Measurements from ENCODE around the gene PHYKPL.
A peak's percentile ranks its signal among the peaks of the same experiment; 100 is the strongest.

DNA sequence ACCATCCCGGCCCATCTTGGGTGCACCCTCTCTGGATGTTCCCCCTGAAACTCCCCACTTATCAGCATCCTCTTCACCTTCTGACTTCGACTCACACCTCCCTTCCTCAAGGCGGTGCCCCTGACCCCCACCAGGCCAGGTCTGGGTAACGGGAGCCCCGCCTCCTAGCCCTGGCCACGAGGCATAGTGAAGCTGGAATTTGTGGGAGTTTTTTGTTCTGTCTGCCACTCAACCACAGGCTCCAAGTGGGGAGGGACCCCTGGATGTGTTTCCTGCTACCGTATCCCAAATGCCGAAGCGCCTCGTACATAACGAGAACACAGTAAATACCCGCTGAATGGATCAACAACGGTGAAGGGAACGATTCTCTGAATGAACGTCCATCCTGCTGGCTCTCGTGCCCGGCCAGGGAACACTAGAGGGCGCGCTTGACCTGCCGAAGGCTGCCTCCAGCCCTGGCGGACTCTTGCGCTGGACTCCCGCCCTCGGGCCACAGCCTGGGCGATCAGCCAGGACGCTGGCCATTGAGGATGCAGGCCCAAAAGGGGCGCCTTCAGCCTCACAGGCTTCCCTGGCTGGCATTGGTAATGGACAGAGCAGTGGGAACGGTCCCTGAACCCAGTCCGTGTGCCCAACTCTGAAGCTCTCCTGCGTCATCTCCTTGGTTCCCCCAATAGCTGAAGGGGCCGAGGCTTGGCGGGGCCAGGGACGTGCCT is 47.3 kb upstream of the PHYKPL start:
- TF ChIP-seq, protein P1, sequence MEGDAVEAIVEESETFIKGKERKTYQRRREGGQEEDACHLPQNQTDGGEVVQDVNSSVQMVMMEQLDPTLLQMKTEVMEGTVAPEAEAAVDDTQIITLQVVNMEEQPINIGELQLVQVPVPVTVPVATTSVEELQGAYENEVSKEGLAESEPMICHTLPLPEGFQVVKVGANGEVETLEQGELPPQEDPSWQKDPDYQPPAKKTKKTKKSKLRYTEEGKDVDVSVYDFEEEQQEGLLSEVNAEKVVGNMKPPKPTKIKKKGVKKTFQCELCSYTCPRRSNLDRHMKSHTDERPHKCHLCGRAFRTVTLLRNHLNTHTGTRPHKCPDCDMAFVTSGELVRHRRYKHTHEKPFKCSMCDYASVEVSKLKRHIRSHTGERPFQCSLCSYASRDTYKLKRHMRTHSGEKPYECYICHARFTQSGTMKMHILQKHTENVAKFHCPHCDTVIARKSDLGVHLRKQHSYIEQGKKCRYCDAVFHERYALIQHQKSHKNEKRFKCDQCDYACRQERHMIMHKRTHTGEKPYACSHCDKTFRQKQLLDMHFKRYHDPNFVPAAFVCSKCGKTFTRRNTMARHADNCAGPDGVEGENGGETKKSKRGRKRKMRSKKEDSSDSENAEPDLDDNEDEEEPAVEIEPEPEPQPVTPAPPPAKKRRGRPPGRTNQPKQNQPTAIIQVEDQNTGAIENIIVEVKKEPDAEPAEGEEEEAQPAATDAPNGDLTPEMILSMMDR (IDR thresholded peaks at IDR 0.05; ENCODE audit: poor library complexity, severe bottlenecking), result peak; percentile 97
- TF ChIP-seq TAF1 (IDR thresholded peaks at IDR 0.05; ENCODE audit: low read depth) (no peak), EZH2 (IDR thresholded peaks at IDR 0.05; ENCODE audit: borderline replicate concordance, insufficient read depth, low read length, poor library complexity, severe bottlenecking) (no peak), SMC3 (conservative IDR thresholded peaks at IDR 0.05; ENCODE audit: poor library complexity) (peak; percentile 97)
- TF ChIP-seq, protein P2, sequence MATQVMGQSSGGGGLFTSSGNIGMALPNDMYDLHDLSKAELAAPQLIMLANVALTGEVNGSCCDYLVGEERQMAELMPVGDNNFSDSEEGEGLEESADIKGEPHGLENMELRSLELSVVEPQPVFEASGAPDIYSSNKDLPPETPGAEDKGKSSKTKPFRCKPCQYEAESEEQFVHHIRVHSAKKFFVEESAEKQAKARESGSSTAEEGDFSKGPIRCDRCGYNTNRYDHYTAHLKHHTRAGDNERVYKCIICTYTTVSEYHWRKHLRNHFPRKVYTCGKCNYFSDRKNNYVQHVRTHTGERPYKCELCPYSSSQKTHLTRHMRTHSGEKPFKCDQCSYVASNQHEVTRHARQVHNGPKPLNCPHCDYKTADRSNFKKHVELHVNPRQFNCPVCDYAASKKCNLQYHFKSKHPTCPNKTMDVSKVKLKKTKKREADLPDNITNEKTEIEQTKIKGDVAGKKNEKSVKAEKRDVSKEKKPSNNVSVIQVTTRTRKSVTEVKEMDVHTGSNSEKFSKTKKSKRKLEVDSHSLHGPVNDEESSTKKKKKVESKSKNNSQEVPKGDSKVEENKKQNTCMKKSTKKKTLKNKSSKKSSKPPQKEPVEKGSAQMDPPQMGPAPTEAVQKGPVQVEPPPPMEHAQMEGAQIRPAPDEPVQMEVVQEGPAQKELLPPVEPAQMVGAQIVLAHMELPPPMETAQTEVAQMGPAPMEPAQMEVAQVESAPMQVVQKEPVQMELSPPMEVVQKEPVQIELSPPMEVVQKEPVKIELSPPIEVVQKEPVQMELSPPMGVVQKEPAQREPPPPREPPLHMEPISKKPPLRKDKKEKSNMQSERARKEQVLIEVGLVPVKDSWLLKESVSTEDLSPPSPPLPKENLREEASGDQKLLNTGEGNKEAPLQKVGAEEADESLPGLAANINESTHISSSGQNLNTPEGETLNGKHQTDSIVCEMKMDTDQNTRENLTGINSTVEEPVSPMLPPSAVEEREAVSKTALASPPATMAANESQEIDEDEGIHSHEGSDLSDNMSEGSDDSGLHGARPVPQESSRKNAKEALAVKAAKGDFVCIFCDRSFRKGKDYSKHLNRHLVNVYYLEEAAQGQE (IDR thresholded peaks at IDR 0.05; ENCODE audit: borderline replicate concordance), result no peak

Measured in neural cell (in vitro differentiated cells).